Panc1 (cell line): ENCODE results near the gene RCN2. TPM values are rescaled to one million over a fixed set of nuclear protein-coding genes. Genes with fewer than 3 reads are reported as not detected.
"Not testable (repeated sequence)": the region's sequence is repeated elsewhere in the genome, so short reads cannot be mapped to it uniquely, and the experiment has no call there.

Experiments
- ATAC-seq: fragments of 200-7000 bp; cut with Tn5 transposase; 2 replicates; pipeline ENCODE4 v1.9.1; 2020; ENCODE audit warnings: mild to moderate bottlenecking, moderate library complexity
- BruUV-seq: library from RNA; stranded (reverse); fragments of 400-500 nt; replicated peaks from 2 replicates; lab custom pipeline; 2021; lab: Mats Ljungman, UMichigan
- CTCF ChIA-PET: fragments of 300-600 bp; sonication (Branson Sonifier 250); formaldehyde crosslinking; loops from one replicate; lab custom pipeline; 2022; ENCODE audit warnings: antibody characterized with exemption; lab: Charles Lee
- POLR2A ChIA-PET: fragments of 300-600 bp; sonication (Branson Sonifier 250); formaldehyde crosslinking; loops from one replicate; lab custom pipeline; 2022; ENCODE audit warnings: antibody characterized with exemption; lab: Charles Lee
- DNase-seq: peaks from one replicate; pipeline ENCODE4 v3.0.0-alpha.2; 2010; ENCODE audit warnings: low read depth, low spot score
- H3K27ac ChIP-seq: 2 replicates; pipeline ENCODE4 v1.5.1; 2011; ENCODE audit warnings: mild to moderate bottlenecking, low read length, inconsistent platforms
- H3K27me3 ChIP-seq: fragments of 200-500 bp; sonication (Bioruptor generic); 2 replicates; pipeline ENCODE4 v1.6.0; 2014; ENCODE audit warnings: low read length, inconsistent platforms; ENCODE audit not compliant: control insufficient read depth, insufficient read depth
- H3K36me3 ChIP-seq: fragments of 200-500 bp; sonication (Bioruptor generic); 2 replicates; pipeline ENCODE4 v1.5.1; 2014; ENCODE audit warnings: inconsistent platforms, mild to moderate bottlenecking, low read length, moderate library complexity; ENCODE audit not compliant: control insufficient read depth, insufficient read depth
- H3K4me1 ChIP-seq: 2 replicates; pipeline ENCODE4 v1.5.1; 2011; ENCODE audit warnings: inconsistent platforms, mild to moderate bottlenecking, low read length, moderate library complexity; ENCODE audit not compliant: control insufficient read depth, insufficient read depth
- H3K4me3 ChIP-seq, 2 experiments: 2 replicates each; pipeline ENCODE4 v1.5.1; 2011 to 2012; ENCODE audit warnings: low read depth in 2 of 2, low read length in 2 of 2, mild to moderate bottlenecking in 2 of 2, inconsistent platforms in 1 of 2, moderate library complexity in 1 of 2
- H3K9me3 ChIP-seq: fragments of 200-500 bp; sonication (Bioruptor generic); 2 replicates; pipeline ENCODE4 v1.5.1; 2014; ENCODE audit warnings: low read depth, mild to moderate bottlenecking, inconsistent platforms, low read length, moderate library complexity; ENCODE audit not compliant: control insufficient read depth, insufficient read depth
- POLR2AphosphoS5 ChIP-seq: IDR thresholded peaks from 2 replicates; pipeline ENCODE4 v1.6.1; 2012; ENCODE audit warnings: mild to moderate bottlenecking, low read depth, low read length, moderate library complexity
- SIN3A ChIP-seq: IDR thresholded peaks from 2 replicates; pipeline ENCODE4 v1.6.1; 2012; ENCODE audit warnings: low read depth, mild to moderate bottlenecking, low read length, moderate library complexity, borderline replicate concordance; ENCODE audit not compliant: insufficient read depth
- TCF7L2 ChIP-seq: IDR thresholded peaks from 2 replicates; pipeline ENCODE4 v1.6.1; 2011; ENCODE audit warnings: mild to moderate bottlenecking, low read depth, low read length, inconsistent platforms
- in situ Hi-C: cut with HindIII; loops from 2 replicates; pipeline ENCODE4 v1.10.0; 2016; ENCODE audit warnings: low sequenced_read_pairs, low pct_unique_long_range_greater_than_20kb
- intact Hi-C: fragments of 100-400 bp; cut with micrococcal nuclease; formaldehyde crosslinking; loops from one replicate; pipeline ENCODE4 v1.10.0; 2022; ENCODE audit not compliant: unreplicated experiment
- total RNA-seq: library from RNA; stranded (reverse); gene quantifications from one replicate; pipeline ENCODE4 v1.2.1, GENCODE V29; 2021; ENCODE audit not compliant: unreplicated experiment
- TF ChIP-seq, protein P1 (sequence below): fragments of 450-650 bp; IDR thresholded peaks from 2 replicates; pipeline ENCODE4 v1.5.1; 2017; ENCODE audit warnings: mild to moderate bottlenecking
- TF ChIP-seq, protein P2 (sequence below), 2 experiments: IDR thresholded peaks; 2 replicates each; pipeline ENCODE4 v1.6.1; 2011 to 2012; ENCODE audit warnings: low read depth in 2 of 2, control low read depth in 1 of 2, low read length in 1 of 2, mild to moderate bottlenecking in 1 of 2, moderate library complexity in 1 of 2; ENCODE audit not compliant: insufficient read depth in 1 of 2

The RCN2 gene
- total RNA-seq, 1 experiment from 2014 or later: 60.7 TPM

DNA sequence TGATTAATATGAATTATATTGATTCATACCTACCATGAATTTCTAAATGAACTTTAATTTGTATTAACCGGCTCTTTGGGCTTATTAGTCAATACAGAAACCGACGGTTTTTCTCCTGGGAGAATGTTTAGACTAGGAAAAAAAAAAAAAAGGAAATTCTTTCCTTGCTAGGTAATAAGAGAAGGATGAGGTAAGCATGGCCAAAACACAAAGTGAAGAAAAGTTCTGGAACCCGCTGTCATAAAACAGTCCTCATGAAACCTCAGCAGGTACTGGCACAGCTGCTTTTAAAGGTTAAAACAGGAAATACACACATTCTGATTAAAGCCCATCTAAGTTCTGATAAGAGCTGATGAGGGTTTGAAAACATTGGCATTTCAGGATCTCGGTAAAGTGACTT lies 32.6 kb downstream of the RCN2 start:
- H3K4me1 ChIP-seq: no peaks in the 10 kb centered on the region
- H3K27ac ChIP-seq: no peak overlapping the region
- in situ Hi-C loops: no loop called here
- TF ChIP-seq TCF7L2 (no peak), POLR2AphosphoS5 (no peak), SIN3A (no peak)
- TF ChIP-seq, protein P1, sequence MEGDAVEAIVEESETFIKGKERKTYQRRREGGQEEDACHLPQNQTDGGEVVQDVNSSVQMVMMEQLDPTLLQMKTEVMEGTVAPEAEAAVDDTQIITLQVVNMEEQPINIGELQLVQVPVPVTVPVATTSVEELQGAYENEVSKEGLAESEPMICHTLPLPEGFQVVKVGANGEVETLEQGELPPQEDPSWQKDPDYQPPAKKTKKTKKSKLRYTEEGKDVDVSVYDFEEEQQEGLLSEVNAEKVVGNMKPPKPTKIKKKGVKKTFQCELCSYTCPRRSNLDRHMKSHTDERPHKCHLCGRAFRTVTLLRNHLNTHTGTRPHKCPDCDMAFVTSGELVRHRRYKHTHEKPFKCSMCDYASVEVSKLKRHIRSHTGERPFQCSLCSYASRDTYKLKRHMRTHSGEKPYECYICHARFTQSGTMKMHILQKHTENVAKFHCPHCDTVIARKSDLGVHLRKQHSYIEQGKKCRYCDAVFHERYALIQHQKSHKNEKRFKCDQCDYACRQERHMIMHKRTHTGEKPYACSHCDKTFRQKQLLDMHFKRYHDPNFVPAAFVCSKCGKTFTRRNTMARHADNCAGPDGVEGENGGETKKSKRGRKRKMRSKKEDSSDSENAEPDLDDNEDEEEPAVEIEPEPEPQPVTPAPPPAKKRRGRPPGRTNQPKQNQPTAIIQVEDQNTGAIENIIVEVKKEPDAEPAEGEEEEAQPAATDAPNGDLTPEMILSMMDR: no peak
- TF ChIP-seq, protein P2, sequence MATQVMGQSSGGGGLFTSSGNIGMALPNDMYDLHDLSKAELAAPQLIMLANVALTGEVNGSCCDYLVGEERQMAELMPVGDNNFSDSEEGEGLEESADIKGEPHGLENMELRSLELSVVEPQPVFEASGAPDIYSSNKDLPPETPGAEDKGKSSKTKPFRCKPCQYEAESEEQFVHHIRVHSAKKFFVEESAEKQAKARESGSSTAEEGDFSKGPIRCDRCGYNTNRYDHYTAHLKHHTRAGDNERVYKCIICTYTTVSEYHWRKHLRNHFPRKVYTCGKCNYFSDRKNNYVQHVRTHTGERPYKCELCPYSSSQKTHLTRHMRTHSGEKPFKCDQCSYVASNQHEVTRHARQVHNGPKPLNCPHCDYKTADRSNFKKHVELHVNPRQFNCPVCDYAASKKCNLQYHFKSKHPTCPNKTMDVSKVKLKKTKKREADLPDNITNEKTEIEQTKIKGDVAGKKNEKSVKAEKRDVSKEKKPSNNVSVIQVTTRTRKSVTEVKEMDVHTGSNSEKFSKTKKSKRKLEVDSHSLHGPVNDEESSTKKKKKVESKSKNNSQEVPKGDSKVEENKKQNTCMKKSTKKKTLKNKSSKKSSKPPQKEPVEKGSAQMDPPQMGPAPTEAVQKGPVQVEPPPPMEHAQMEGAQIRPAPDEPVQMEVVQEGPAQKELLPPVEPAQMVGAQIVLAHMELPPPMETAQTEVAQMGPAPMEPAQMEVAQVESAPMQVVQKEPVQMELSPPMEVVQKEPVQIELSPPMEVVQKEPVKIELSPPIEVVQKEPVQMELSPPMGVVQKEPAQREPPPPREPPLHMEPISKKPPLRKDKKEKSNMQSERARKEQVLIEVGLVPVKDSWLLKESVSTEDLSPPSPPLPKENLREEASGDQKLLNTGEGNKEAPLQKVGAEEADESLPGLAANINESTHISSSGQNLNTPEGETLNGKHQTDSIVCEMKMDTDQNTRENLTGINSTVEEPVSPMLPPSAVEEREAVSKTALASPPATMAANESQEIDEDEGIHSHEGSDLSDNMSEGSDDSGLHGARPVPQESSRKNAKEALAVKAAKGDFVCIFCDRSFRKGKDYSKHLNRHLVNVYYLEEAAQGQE (IDR thresholded peaks at IDR 0.05; ENCODE audit: insufficient read depth in 1 of 2, low read depth in 2 of 2, low read length in 1 of 2): no peak
- CTCF ChIA-PET: no interaction called here
- H3K36me3 ChIP-seq: no peaks in the 10 kb centered on the region
- intact Hi-C loops: no loop called here
- POLR2A ChIA-PET: interaction anchor here (0.7 kb wide), 2 partner anchors 488 to 736 kb away, joined by 3 to 8 read pairs; no protein-coding TSS in a partner anchor
- DNase-seq (no peak), ATAC-seq (no peak)
- BruUV-seq: no TSS peak
- no peak overlapping the region for H3K4me3 ChIP-seq
- no peaks in the 10 kb centered on the region for H3K9me3 ChIP-seq
- H3K27me3 ChIP-seq: peaks cover 3% of the 10 kb centered on the region; the same call in 1 of the 2 replicates

DNA sequence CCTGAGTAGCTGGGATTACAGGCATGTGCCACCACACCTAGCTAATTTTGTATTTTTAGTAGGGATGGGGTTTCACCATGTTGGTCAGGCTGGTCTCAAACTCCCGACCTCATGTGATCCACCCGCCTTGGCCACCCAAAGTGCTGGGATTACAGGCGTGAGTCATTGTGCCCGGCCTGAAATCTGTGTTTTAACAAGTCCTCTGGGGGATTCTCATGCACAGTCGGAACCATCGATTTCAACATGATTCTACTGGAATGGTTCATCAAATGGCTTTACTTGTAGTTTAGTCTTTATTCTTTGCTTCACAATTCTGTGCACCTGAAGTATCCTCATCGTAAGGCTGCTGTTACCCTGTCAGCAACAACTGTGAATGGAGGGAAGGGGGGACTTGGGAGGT lies 34.5 kb downstream of the RCN2 start:
- H3K27ac ChIP-seq, H3K36me3 ChIP-seq, BruUV-seq, H3K4me1 ChIP-seq, CTCF ChIA-PET, H3K9me3 ChIP-seq, in situ Hi-C loops, ATAC-seq, DNase-seq, H3K4me3 ChIP-seq, POLR2A ChIA-PET, H3K27me3 ChIP-seq, intact Hi-C loops: not testable (repeated sequence)

DNA sequence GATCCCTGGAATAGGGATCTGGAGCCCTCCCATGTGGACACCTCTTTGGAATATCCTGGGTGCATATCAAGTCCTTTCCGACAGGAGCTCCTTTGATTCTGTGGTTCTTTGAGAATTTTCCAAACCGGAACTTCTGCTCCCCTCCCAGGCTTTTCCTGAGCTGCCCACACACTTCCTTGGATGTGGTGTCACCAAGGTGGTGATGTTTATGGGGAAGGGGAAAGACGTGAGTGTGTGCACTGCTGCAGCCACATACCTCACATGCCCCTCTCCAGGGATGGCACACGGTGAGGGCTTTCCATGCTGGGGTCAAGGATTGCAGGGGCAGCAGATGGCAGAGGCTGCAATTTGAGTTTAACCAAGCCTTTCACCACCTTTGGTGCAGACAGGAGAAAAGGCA lies 35.5 kb downstream of the RCN2 start:
- H3K36me3 ChIP-seq: no peaks in the 10 kb centered on the region
- CTCF ChIA-PET: no interaction called here
- no peak overlapping the region for H3K4me3 ChIP-seq
- POLR2A ChIA-PET: no interaction called here
- ATAC-seq (no peak), DNase-seq (no peak)
- in situ Hi-C loops (no loop called here), intact Hi-C loops (no loop called here)
- BruUV-seq: no TSS peak
- H3K27me3 ChIP-seq: peaks cover 9% of the 10 kb centered on the region; the same call in 1 of the 2 replicates
- H3K9me3 ChIP-seq: no peaks in the 10 kb centered on the region
- H3K4me1 ChIP-seq: no peaks in the 10 kb centered on the region
- no peak overlapping the region for H3K27ac ChIP-seq
- TF ChIP-seq POLR2AphosphoS5 (no peak), SIN3A (no peak), TCF7L2 (no peak)
- TF ChIP-seq, protein P2 (IDR thresholded peaks at IDR 0.05; ENCODE audit: insufficient read depth in 1 of 2, low read depth in 2 of 2, low read length in 1 of 2): no peak
- TF ChIP-seq, protein P1: no peak
